ENCODE results near the gene IFI27.

DNA sequence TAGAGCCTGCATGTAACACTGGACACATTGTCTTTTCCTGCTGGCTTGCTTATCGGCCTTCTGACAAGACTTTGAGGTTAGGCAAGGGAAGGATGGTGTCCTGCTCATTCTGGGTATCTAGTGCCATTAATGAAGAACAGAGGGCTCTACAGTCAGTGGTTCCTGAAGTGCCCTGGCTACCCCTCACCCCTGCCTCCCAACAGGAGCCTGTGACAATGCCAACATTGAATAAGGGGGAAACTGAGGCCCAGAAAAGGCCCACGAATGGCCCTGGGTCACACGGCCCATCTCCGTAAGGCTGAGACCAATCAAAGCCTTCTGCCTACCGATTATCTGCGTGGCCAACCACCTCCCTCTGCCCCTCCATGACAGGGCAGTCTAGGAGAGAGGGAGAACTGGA, 16.8 kb downstream of the IFI27 start:
- TF ChIP-seq, protein P1, sequence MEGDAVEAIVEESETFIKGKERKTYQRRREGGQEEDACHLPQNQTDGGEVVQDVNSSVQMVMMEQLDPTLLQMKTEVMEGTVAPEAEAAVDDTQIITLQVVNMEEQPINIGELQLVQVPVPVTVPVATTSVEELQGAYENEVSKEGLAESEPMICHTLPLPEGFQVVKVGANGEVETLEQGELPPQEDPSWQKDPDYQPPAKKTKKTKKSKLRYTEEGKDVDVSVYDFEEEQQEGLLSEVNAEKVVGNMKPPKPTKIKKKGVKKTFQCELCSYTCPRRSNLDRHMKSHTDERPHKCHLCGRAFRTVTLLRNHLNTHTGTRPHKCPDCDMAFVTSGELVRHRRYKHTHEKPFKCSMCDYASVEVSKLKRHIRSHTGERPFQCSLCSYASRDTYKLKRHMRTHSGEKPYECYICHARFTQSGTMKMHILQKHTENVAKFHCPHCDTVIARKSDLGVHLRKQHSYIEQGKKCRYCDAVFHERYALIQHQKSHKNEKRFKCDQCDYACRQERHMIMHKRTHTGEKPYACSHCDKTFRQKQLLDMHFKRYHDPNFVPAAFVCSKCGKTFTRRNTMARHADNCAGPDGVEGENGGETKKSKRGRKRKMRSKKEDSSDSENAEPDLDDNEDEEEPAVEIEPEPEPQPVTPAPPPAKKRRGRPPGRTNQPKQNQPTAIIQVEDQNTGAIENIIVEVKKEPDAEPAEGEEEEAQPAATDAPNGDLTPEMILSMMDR (conservative IDR thresholded peaks at IDR 0.05; ENCODE audit: low read length) = no peak
- TF ChIP-seq EZH2phosphoT487 (IDR thresholded peaks at IDR 0.05; ENCODE audit: borderline replicate concordance, low read depth, low read length) = no peak
